Naive thymus-derived CD4-positive, alpha-beta T cell (primary cell): ENCODE data around the gene ADORA1. TPM values are rescaled to one million over a fixed set of nuclear protein-coding genes. Genes with fewer than 3 reads are reported as not detected.

Experiments used
- ATAC-seq: fragments of 150-1000 bp; cut with Tn5 transposase; 2 replicates; pipeline ENCODE4 v1.10.0; 2021; ENCODE audit warnings: mild to moderate bottlenecking, moderate library complexity
- CTCF ChIA-PET: fragments of 350-600 bp; sonication (Branson Sonifier 250); formaldehyde crosslinking; loops from one replicate; lab custom pipeline; 2021; ENCODE audit warnings: antibody characterized with exemption; lab: Charles Lee
- POLR2A ChIA-PET: fragments of 350-600 bp; sonication (Branson Sonifier 250); formaldehyde crosslinking; loops from one replicate; lab custom pipeline; 2021; ENCODE audit warnings: antibody characterized with exemption, inconsistent platforms; lab: Charles Lee
- DNase-seq, 9 donors: peaks; one replicate each; pipeline versions ENCODE4 v3.0.0 to v3.0.0-alpha.2; 2020 to 2022; ENCODE audit warnings: mixed read lengths in 1 of 9
- H3K27ac ChIP-seq: one replicate; pipeline ENCODE4 v1.7.0; 2013; ENCODE audit warnings: mild to moderate bottlenecking, low read depth, low read length, moderate library complexity
- H3K27me3 ChIP-seq, 2 donors: one replicate each; pipeline ENCODE4 v1.7.0; 2013; ENCODE audit warnings: low read length in 2 of 2, mild to moderate bottlenecking in 2 of 2, moderate library complexity in 2 of 2; ENCODE audit not compliant: control insufficient read depth in 2 of 2, insufficient read depth in 2 of 2
- H3K36me3 ChIP-seq, 3 experiments: 1 replicate in 2 of 3; 2 replicates in 1 of 3; pipeline ENCODE4 v1.7.0; 2013; ENCODE audit warnings: low read length in 3 of 3, mild to moderate bottlenecking in 3 of 3, moderate library complexity in 1 of 3; ENCODE audit not compliant: insufficient read depth in 3 of 3, control insufficient read depth in 2 of 3
- H3K4me1 ChIP-seq, 2 donors: one replicate each; pipeline ENCODE4 v1.7.0; 2013; ENCODE audit warnings: low read length in 2 of 2, mild to moderate bottlenecking in 2 of 2, moderate library complexity in 1 of 2; ENCODE audit not compliant: control insufficient read depth in 2 of 2, insufficient read depth in 2 of 2
- H3K4me3 ChIP-seq: 2 replicates; pipeline ENCODE4 v1.7.0; 2013; ENCODE audit warnings: mild to moderate bottlenecking, low read length
- H3K9me3 ChIP-seq, 3 experiments: 1 replicate in 2 of 3; 2 replicates in 1 of 3; pipeline ENCODE4 v1.7.0; 2013; ENCODE audit warnings: low read length in 3 of 3; ENCODE audit not compliant: control insufficient read depth in 2 of 3
- H3K27ac Mint-ChIP-seq, 9 donors: one replicate each; pipeline ENCODE4 v1.8.0; 2020 to 2022; ENCODE audit warnings: mixed read lengths in 9 of 9, mild to moderate bottlenecking in 8 of 9, moderate library complexity in 5 of 9, inconsistent platforms in 2 of 9
- H3K27me3 Mint-ChIP-seq, 5 donors: one replicate each; pipeline ENCODE4 v1.8.0; 2021 to 2022; ENCODE audit warnings: mixed read lengths in 5 of 5, mild to moderate bottlenecking in 1 of 5
- H3K36me3 Mint-ChIP-seq, 5 donors: one replicate each; pipeline ENCODE4 v1.8.0; 2020 to 2022; ENCODE audit warnings: mixed read lengths in 5 of 5, mild to moderate bottlenecking in 3 of 5, inconsistent platforms in 1 of 5
- H3K4me1 Mint-ChIP-seq, 7 donors: one replicate each; pipeline ENCODE4 v1.8.0; 2020 to 2022; ENCODE audit warnings: mixed read lengths in 7 of 7, mild to moderate bottlenecking in 3 of 7, inconsistent platforms in 1 of 7
- H3K4me3 Mint-ChIP-seq, 10 donors: one replicate each; pipeline ENCODE4 v1.8.0; 2020 to 2022; ENCODE audit warnings: mild to moderate bottlenecking in 10 of 10, mixed read lengths in 10 of 10, moderate library complexity in 6 of 10, inconsistent platforms in 2 of 10
- H3K9me3 Mint-ChIP-seq, 11 donors: one replicate each; pipeline ENCODE4 v1.8.0; 2020 to 2022; ENCODE audit warnings: mixed read lengths in 11 of 11, mild to moderate bottlenecking in 4 of 11, inconsistent platforms in 1 of 11, moderate library complexity in 1 of 11
- intact Hi-C, 2 donors: fragments of 100-400 bp; cut with micrococcal nuclease; formaldehyde crosslinking; loops; one replicate each; pipeline ENCODE4 v1.15.1; 2023
- polyA plus RNA-seq, 2 donors: library from polyadenylated mRNA; unstranded; fragments of 300-500 nt; fragmentation: Illumina TruSeq; gene quantifications; one replicate each; pipeline ENCODE4 v1.2.3, GENCODE V29; 2021
- total RNA-seq, 6 experiments: library from RNA in 5 of 6; stranded (reverse) in 5 of 6; gene quantifications; 1 replicate in 5 of 6; 2 replicates in 1 of 6; pipeline ENCODE4 v1.2.3 and lab custom pipeline; 2021 to 2026

Gene ADORA1
- total and polyA plus RNA-seq, 7 experiments from 2014 or later: 0.44 TPM; not detected in 6

- ChIA-PET POLR2A (no interaction called here), CTCF (no interaction called here)
- DNase-seq (no peak), ATAC-seq (no peak)
- Mint-ChIP-seq H3K36me3 (no peaks in the 10 kb centered on the region), H3K9me3 (peaks cover 0 to 2% (median 0%) of the 10 kb centered on the region in 11 donors), H3K4me1 (peaks cover 0 to 2% (median 0%) of the 10 kb centered on the region in 7 donors), H3K4me3 (no peak overlapping the region), H3K27me3 (peaks cover 31 to 44% (median 43%) of the 10 kb centered on the region in 5 donors), H3K27ac (no peak overlapping the region)
- H3K27ac ChIP-seq: no peak overlapping the region
- no peaks in the 10 kb centered on the region for H3K9me3 ChIP-seq
- intact Hi-C loops: no loop called here
- H3K36me3 ChIP-seq: no peaks in the 10 kb centered on the region
- no peak overlapping the region for H3K4me3 ChIP-seq
- H3K27me3 ChIP-seq: no peaks in the 10 kb centered on the region
- H3K4me1 ChIP-seq: no peaks in the 10 kb centered on the region
Observed at GRCh38 chr1:203112475-203112874, 15.1 kb upstream of the ADORA1 start.

GRCh38 chr1:203113308-203113707 is 14.2 kb upstream of the ADORA1 start:
- Histone ChIP-seq H3K36me3 (no peaks in the 10 kb centered on the region), H3K27me3 (peaks cover 0 to 1% of the 10 kb centered on the region in 2 donors), H3K4me1 (no peaks in the 10 kb centered on the region), H3K9me3 (no peaks in the 10 kb centered on the region), H3K4me3 (no peak overlapping the region), H3K27ac (no peak overlapping the region)
- DNase-seq (no peak), ATAC-seq (no peak)
- POLR2A ChIA-PET: no interaction called here
- Mint-ChIP-seq H3K9me3 (peaks cover 0 to 2% (median 0%) of the 10 kb centered on the region in 11 donors), H3K36me3 (no peaks in the 10 kb centered on the region), H3K27ac (no peak overlapping the region), H3K27me3 (peaks cover 31 to 44% (median 40%) of the 10 kb centered on the region in 5 donors), H3K4me1 (peaks cover 0 to 2% (median 0%) of the 10 kb centered on the region in 7 donors), H3K4me3 (no peak overlapping the region)
- intact Hi-C loops: no loop called here
- CTCF ChIA-PET: no interaction called here

DNA sequence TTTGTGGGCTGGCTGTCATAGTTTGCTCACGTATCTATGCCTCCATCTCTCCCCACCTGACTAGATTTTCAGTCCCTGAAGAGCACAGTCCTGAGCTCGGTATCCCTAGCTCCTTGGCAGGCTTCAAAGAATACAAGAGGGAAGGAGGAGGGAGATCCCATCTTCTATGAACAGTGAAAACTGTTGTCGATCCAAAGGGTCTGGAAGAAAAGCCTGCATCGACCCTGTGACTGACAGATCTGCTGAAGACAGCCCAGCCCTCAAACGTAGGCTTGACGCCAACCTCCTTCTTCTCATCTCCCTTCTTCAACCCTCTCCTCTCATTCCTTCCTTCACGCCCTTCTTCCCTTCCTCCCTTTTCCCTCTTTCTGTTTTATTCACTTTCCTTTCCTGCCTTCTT is 13.3 kb upstream of the ADORA1 start:
- no peaks in the 10 kb centered on the region for H3K4me1 ChIP-seq
- peaks cover 25 to 43% (median 33%) of the 10 kb centered on the region in 5 donors for H3K27me3 Mint-ChIP-seq
- H3K9me3 ChIP-seq: no peaks in the 10 kb centered on the region
- no peaks in the 10 kb centered on the region for H3K36me3 ChIP-seq
- H3K36me3 Mint-ChIP-seq: no peaks in the 10 kb centered on the region
- H3K27ac ChIP-seq: no peak overlapping the region
- peaks cover 0 to 6% of the 10 kb centered on the region in 2 donors for H3K27me3 ChIP-seq
- intact Hi-C loops: no loop called here
- peaks cover 0 to 2% (median 0%) of the 10 kb centered on the region in 7 donors for H3K4me1 Mint-ChIP-seq
- peaks cover 0 to 2% (median 0%) of the 10 kb centered on the region in 11 donors for H3K9me3 Mint-ChIP-seq
- no peak for DNase-seq
- no peak for ATAC-seq
- POLR2A ChIA-PET: no interaction called here
- CTCF ChIA-PET: no interaction called here
- H3K4me3 Mint-ChIP-seq: no peak overlapping the region
- H3K27ac Mint-ChIP-seq: no peak overlapping the region
- no peak overlapping the region for H3K4me3 ChIP-seq

GRCh38 chr1:203116091-203116820 is 11.3 kb upstream of the ADORA1 start:
- no peaks in the 10 kb centered on the region for H3K4me1 ChIP-seq
- Mint-ChIP-seq H3K36me3 (no peaks in the 10 kb centered on the region), H3K27ac (no peak overlapping the region), H3K4me1 (peaks cover 0 to 5% (median 0%) of the 10 kb centered on the region in 7 donors), H3K4me3 (no peak overlapping the region), H3K27me3 (peaks cover 34 to 49% (median 40%) of the 10 kb centered on the region in 5 donors), H3K9me3 (peaks cover 0 to 2% (median 0%) of the 10 kb centered on the region in 11 donors)
- no peak for ATAC-seq
- peaks cover 0 to 6% of the 10 kb centered on the region in 2 donors for H3K27me3 ChIP-seq
- H3K4me3 ChIP-seq: no peak overlapping the region
- H3K9me3 ChIP-seq: no peaks in the 10 kb centered on the region
- DNase-seq: no peak
- no peak overlapping the region for H3K27ac ChIP-seq
- intact Hi-C loops: loop anchor here (2.0 to 5.0 kb wide), 2 partner anchors 101 kb away; no protein-coding TSS in a partner anchor
- ChIA-PET POLR2A (no interaction called here), CTCF (no interaction called here)
- no peaks in the 10 kb centered on the region for H3K36me3 ChIP-seq

DNA sequence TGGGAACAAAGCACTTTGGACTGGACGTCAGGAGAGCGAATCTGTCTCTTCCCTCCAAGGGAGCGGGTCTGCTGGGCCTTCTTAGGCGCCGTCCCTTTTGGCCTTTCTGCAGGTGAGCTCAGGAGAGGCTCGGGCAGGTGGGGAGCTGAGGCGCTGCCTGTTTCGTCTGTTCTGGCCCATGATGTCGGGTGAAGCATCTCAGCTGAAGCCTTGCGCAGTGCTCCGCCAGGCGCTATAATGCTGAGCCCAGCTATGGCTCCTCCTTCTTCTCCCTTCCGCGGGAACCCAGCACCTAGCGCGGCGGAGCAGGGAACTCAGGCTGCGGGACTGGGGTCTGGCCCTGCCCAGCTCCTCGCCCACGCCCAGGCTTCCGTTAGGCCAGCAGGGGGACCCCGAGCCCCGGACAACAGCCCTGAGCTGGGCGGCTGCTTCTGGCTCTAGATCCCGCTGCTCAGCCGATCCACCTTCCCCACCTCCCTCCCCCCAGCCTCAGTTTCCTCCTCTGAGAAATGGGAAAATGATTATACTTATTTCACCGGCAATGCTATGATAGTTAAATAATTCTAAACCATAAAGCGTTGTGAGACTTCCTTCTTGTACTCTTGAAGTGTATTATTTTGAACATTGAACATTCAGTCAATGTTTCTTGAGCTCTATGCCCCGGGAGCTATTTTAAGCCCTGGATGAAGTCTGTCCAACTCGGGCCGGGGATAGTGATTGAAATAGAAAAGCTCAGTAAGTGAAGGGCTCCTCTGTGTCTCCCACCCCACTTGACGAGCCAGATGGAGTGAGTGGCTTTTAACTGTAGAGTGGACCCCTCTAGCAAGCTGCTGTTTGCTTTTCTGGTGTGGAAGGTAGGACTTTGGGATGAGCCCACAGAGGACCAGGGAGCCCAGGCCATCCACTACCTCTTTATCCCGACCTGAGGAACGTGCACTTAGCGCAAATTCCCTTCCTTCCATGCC is 9.6 kb upstream of the ADORA1 start:
- Mint-ChIP-seq H3K4me1 (peaks cover 0 to 10% (median 0%) of the 10 kb centered on the region in 7 donors), H3K36me3 (peaks cover 0 to 4% (median 0%) of the 10 kb centered on the region in 5 donors), H3K27me3 (peaks cover 42 to 65% (median 49%) of the 10 kb centered on the region in 5 donors), H3K9me3 (peaks cover 0 to 2% (median 0%) of the 10 kb centered on the region in 11 donors), H3K4me3 (no peak overlapping the region), H3K27ac (no peak overlapping the region)
- peak; percentile 58 for ATAC-seq
- CTCF ChIA-PET: interaction anchor here (0.7 to 1.1 kb wide), 2 partner anchors 97 to 1049 kb away, joined by 3 to 4 read pairs; no protein-coding TSS in a partner anchor
- intact Hi-C loops: loop anchor here (2.0 to 5.0 kb wide), 2 partner anchors 99 kb away; no protein-coding TSS in a partner anchor
- POLR2A ChIA-PET: no interaction called here
- no peak overlapping the region for H3K27ac ChIP-seq
- no peaks in the 10 kb centered on the region for H3K36me3 ChIP-seq
- H3K27me3 ChIP-seq: peaks cover 0 to 6% of the 10 kb centered on the region in 2 donors
- no peaks in the 10 kb centered on the region for H3K4me1 ChIP-seq
- no peaks in the 10 kb centered on the region for H3K9me3 ChIP-seq
- H3K4me3 ChIP-seq: no peak overlapping the region
- peak in 2 of 9 donors; percentile 3 to 46 for DNase-seq

DNA sequence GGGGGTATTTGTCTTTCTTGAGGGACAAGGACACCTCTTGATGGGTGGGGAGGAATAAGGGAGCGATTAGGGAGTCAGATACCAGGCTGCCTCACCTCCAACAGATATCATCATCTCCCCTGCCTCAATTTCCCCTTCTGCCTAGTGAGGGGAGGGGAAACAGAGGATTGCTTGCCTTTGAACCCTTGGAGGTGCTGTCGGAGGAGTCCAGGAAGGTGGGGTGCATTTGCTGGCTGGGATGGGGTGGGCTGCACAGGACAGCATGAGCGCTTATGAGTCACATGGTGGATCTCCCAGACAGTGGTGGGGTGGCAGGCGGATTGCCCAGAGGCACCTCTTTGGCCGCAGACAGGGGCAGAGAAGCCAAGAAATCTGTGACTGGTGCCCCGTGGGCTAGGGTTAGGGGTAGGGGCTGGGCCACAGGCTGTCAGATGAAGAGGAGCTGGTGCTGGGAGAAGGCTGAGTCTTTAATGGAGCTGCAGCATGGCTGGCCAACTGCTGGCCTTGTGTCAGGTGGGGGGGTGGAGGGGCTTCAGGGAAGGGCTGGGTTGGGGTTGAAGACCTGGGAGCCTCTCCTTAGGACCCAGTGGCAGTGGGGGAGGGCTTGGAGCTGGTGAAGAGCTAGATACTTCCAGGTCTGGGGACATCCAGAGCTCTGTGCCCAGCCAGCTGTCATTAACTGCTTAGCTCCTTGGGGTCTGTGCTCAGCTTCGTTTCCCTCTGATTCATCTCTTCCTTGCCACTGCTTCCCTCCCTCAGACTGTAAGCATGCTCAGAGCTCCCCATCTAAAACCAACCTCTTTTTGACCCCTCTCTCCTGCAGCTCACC is 7.0 kb upstream of the ADORA1 start:
- peak overlapping the region in 1 of 10 donors; percentile 30 for H3K4me3 Mint-ChIP-seq
- H3K9me3 ChIP-seq: no peaks in the 10 kb centered on the region
- H3K9me3 Mint-ChIP-seq: peaks cover 0 to 2% (median 0%) of the 10 kb centered on the region in 11 donors
- DNase-seq (peak in 1 of 9 donors; percentile 16), ATAC-seq (no peak)
- H3K36me3 Mint-ChIP-seq: peaks cover 0 to 4% (median 0%) of the 10 kb centered on the region in 5 donors
- no peak overlapping the region for H3K27ac ChIP-seq
- CTCF ChIA-PET: no interaction called here
- H3K4me1 Mint-ChIP-seq: peaks cover 0 to 8% (median 0%) of the 10 kb centered on the region in 7 donors
- POLR2A ChIA-PET: no interaction called here
- intact Hi-C loops: no loop called here
- no peak overlapping the region for H3K27ac Mint-ChIP-seq
- no peak overlapping the region for H3K4me3 ChIP-seq
- H3K27me3 Mint-ChIP-seq: peaks cover 57 to 88% (median 68%) of the 10 kb centered on the region in 5 donors
- H3K36me3 ChIP-seq: no peaks in the 10 kb centered on the region
- peaks cover 0 to 6% of the 10 kb centered on the region in 2 donors for H3K27me3 ChIP-seq
- no peaks in the 10 kb centered on the region for H3K4me1 ChIP-seq
